NB4 (cell line): Measurements from ENCODE around the gene STX8.

Experiments used
- DNase-seq: peaks from one replicate; pipeline ENCODE4 v3.0.0; 2010; ENCODE audit warnings: low read depth
- H3K4me3 ChIP-seq: one replicate; pipeline ENCODE4 v1.5.1; 2011; ENCODE audit warnings: mild to moderate bottlenecking, low read depth, low read length, moderate library complexity
- MYC ChIP-seq: IDR thresholded peaks from 2 replicates; pipeline ENCODE4 v1.6.1; 2011; ENCODE audit warnings: low read depth, low read length
- POLR2A ChIP-seq: IDR thresholded peaks from 2 replicates; pipeline ENCODE4 v1.6.1; 2011; ENCODE audit warnings: mild to moderate bottlenecking; ENCODE audit not compliant: insufficient read length; ENCODE audit errors: extremely low read depth
- TF ChIP-seq, protein P1 (sequence below): IDR thresholded peaks from 2 replicates; pipeline ENCODE4 v1.6.1; 2011; ENCODE audit warnings: low read depth, low read length
- TF ChIP-seq, protein P2 (sequence below): IDR thresholded peaks from one replicate; pipeline ENCODE4 v1.5.1; 2012; ENCODE audit warnings: low read depth, low read length

STX8 gene

DNA sequence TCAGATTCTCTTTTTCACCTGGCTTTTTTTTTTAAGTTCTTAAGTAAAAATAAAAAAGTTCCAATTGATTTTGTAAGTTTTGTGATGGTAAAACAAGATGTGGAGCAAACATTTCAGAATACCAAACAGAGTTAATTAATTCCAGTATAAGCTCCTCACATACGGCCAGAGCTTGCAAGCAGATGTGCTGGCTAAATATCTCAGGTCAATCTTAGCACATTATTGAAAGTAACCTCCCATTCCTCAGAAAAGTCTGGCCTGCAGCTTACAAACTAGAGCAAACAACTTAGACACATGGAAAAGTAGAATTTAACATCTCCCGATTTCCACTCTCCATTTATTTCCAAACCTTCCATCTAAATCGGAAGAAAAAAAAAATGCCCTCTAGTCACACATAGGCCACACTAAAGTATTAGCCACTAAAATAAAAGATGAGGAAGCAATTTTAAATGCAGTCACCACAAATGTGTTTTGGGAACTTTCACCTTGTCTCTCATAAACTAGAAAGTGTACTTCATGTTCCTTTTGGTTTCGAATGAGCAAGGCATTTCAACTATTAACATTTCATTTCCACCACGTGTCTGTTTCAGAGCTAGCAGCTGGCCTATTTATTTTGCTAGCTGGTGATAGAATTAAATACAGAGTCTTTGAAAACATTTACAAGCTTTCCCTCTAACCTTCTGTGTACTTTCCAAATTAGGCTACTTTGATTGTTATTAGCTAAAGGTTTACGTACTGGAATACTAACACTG lies 143.3 kb downstream of the STX8 start:
- TF ChIP-seq MYC (no peak), POLR2A (no peak)
- TF ChIP-seq, protein P1, sequence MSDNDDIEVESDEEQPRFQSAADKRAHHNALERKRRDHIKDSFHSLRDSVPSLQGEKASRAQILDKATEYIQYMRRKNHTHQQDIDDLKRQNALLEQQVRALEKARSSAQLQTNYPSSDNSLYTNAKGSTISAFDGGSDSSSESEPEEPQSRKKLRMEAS, result no peak
- TF ChIP-seq, protein P2, sequence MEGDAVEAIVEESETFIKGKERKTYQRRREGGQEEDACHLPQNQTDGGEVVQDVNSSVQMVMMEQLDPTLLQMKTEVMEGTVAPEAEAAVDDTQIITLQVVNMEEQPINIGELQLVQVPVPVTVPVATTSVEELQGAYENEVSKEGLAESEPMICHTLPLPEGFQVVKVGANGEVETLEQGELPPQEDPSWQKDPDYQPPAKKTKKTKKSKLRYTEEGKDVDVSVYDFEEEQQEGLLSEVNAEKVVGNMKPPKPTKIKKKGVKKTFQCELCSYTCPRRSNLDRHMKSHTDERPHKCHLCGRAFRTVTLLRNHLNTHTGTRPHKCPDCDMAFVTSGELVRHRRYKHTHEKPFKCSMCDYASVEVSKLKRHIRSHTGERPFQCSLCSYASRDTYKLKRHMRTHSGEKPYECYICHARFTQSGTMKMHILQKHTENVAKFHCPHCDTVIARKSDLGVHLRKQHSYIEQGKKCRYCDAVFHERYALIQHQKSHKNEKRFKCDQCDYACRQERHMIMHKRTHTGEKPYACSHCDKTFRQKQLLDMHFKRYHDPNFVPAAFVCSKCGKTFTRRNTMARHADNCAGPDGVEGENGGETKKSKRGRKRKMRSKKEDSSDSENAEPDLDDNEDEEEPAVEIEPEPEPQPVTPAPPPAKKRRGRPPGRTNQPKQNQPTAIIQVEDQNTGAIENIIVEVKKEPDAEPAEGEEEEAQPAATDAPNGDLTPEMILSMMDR, result no peak
- H3K4me3 ChIP-seq, result no peak overlapping the region

DNA sequence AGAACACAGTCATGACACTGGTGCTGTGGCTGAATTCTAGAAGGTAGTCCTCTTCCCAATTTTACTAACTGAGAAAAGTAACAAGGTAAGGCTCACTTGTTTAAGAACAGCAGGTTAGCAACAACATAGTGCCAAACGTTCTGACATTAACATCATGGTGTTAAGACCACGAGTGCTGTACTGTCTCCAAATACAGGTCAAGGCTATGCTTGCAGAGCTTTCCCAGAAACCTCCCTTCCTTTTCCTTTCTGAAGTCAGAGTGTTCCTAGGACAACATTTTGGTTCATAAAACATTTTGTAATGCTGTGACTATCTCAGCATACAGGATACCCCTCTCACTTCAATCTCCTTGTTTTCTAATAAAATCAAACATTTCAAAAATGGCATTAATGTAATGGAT lies 144.0 kb downstream of the STX8 start:
- TF ChIP-seq, protein P1, result no peak
- no peak for TF ChIP-seq POLR2A
- TF ChIP-seq, protein P2, result no peak
- TF ChIP-seq MYC, result no peak
- no peak for DNase-seq
- no peak overlapping the region for H3K4me3 ChIP-seq

More for the DNA sequence above, 143.3 kb downstream of the STX8 start:
- DNase-seq, result no peak

DNA sequence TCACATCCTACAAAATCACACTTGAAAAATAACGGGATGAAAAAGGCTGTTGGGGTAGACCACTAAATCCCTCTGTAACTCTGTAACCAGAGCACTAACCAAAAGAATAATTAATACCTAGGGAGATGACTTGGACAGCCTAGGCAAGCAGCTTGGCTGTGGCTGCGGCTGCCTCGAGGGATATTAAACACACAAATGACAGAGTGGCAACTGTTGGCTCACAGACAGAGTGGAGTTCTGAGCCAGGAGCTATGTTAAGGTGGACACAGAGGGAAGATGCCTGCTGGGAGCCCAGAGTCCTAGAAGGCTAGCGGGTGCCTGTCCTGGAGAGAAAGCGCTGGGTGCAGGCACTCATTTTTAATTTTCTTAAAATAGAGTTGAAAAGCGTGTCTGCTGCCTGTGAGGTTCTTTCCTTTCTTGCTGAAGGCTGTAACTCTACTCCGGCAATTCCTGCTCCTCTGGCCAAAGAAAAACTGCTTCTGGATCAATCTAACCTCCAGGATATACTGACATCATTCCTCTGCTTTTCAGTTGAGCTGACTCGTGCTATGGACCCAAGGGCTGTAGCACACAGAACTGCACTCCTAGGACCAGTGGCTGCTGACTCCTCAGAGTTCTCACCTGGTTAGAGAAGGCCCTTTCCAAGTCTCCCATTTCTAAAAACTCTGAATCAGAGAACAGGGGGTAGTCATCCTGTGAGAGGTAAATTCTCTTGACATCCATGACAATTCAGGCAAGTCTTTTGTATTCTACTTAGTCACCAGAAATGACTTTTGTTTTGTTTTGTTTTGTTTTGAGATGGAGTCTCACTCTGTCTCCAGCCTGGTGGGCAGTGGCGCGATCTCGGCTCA lies 147.9 kb downstream of the STX8 start:
- H3K4me3 ChIP-seq, result no peak overlapping the region
- no peak for DNase-seq
- TF ChIP-seq, protein P2, result no peak
- TF ChIP-seq MYC (no peak), POLR2A (no peak)
- TF ChIP-seq, protein P1, result no peak

DNA sequence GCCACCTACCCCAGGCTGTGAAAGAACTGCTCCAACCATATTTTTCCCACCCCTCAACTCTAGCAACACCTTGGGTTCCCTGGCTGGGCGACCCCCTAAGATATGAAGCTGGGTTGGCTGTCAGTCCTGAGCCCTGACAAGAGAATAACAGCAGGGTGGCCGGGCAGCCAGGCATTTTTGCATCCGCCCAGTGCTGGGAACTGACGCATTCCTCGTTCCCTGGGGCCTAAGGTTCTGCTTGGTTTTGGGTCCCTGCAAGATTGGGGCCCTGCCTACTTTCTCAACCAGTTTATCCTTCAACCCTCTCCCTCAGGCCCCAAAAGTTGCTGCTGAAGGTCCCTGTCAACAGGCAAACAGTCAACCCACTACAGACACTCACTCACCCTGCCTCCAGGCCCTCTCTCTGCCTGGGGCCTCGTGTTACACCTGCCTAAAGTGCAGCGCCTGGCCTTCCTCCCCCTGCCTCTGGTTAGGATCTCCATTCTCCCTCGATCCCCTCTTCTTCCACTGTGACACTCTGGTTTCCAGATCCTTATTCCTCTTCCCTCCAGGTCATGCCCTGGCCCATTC lies 151.5 kb downstream of the STX8 start:
- no peak for DNase-seq
- H3K4me3 ChIP-seq, result no peak overlapping the region
- TF ChIP-seq, protein P1, result no peak
- TF ChIP-seq MYC, result no peak
- TF ChIP-seq, protein P2, result no peak
- TF ChIP-seq POLR2A, result no peak

DNA sequence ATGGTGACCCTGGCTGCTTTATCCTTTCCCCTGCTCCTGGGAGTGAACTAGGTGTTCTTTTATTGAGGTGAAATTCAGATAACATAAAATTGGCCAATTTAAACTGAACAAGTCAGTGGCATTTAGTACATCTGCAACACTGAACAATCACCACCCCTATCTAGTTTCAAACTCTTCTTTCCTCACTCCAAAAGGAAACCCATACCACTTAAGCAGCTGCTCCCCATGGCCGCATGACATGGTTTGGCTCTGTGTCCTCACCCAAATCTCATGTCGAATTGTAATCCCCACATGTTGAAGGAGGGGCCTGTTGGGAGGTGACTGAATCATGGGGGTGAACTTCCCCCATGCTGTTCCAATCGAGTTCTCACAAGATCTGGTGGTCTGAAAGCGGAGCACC lies 154.1 kb downstream of the STX8 start:
- DNase-seq, result no peak
- H3K4me3 ChIP-seq, result no peak overlapping the region
- no peak for TF ChIP-seq POLR2A
- no peak for TF ChIP-seq MYC
- TF ChIP-seq, protein P1, result no peak
- TF ChIP-seq, protein P2, result no peak
